ENCODE measurements around the gene POU2F1.

Gene POU2F1

GRCh38 chr1:167469280-167469965 lies 248.7 kb downstream of the POU2F1 start:
- DNase-seq (ENCODE audit: low spot score) = no peak

GRCh38 chr1:167471568-167471967 lies 250.9 kb downstream of the POU2F1 start:
- DNase-seq (ENCODE audit: low spot score) = no peak

- DNase-seq (ENCODE audit: low spot score) = no peak
Measured at GRCh38 chr1:167472752-167473521, 252.3 kb downstream of the POU2F1 start.

GRCh38 chr1:167473761-167474160 lies 253.1 kb downstream of the POU2F1 start:
- no peak for DNase-seq (ENCODE audit: low spot score)

DNA sequence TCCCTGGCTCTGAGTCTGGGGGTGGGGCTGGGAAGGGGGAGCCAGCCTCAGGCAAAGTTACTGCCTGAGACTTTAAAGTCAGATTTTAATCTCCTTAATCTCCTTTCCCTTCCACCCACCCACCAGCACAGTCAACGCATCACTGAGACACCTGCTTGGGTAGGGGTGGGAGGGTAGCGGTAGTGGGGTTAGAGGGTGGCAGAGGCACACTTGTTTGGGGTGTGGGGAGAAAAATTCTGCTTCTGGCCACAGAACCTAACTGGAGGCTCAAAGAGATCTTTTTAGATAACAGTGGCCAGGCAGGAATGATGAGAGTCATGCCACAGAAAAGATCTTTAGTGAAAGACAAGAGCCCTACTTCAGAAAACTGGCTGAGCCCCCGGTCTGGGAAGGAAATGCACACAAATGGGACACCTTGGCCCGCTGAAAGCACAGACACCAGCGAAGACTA lies 253.5 kb downstream of the POU2F1 start:
- DNase-seq (ENCODE audit: low spot score) = no peak

DNA sequence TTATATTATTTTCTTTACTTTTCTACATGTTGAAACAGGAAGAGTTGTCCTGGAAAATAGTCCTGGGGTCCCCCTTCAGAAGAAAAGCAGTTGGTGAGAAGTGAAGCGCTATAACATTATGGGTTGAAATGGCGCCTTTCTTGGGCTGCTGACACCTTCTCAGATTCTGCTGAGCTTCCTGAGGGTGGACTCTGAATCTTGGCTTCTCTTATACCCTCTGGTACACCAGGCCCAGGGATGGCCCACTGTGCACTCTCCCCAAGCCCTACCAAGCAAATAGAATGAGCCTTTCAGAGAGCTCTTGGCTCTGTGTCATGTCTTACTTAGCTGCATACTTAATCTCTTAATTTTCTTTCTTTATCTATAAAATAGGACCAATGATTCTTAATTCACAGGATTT lies 255.4 kb downstream of the POU2F1 start:
- DNase-seq (ENCODE audit: low spot score) = no peak

Data from hepatic stellate cell (primary cell).